GM23338 (cell line): Measurements from ENCODE around the gene CAMTA1. TPM values are rescaled to one million over a fixed set of nuclear protein-coding genes. Genes with fewer than 3 reads are reported as not detected.

Source experiments
- ATAC-seq: fragments of 200-7000 bp; cut with Tn5 transposase; 3 replicates; pipeline ENCODE4 v1.9.1; 2020
- DNase-seq: peaks from one replicate; pipeline ENCODE4 v3.0.0-alpha.2; 2015; ENCODE audit warnings: low spot score
- H2AFZ ChIP-seq: fragments of 200-600 bp; sonication (generic); 2 replicates; pipeline ENCODE4 v1.8.0; 2016; ENCODE audit warnings: antibody characterized with exemption, mild to moderate bottlenecking, moderate library complexity
- H3F3A ChIP-seq: fragments of 200-600 bp; sonication (generic); replicated peaks from 2 replicates; pipeline ENCODE4 v1.8.0; 2017; ENCODE audit warnings: antibody characterized with exemption, mixed run types, low read depth
- H3K27ac ChIP-seq: fragments of 200-600 bp; sonication (generic); 2 replicates; pipeline ENCODE4 v1.6.1; 2016; ENCODE audit warnings: low read depth
- H3K27me3 ChIP-seq: fragments of 200-600 bp; sonication (generic); 2 replicates; pipeline ENCODE4 v1.8.0; 2016; ENCODE audit warnings: mild to moderate bottlenecking, mixed run types, moderate library complexity; ENCODE audit not compliant: insufficient read depth
- H3K36me3 ChIP-seq: fragments of 200-600 bp; sonication (generic); 2 replicates; pipeline ENCODE4 v1.8.0; 2016; ENCODE audit warnings: mild to moderate bottlenecking; ENCODE audit not compliant: insufficient read depth
- H3K4me1 ChIP-seq: fragments of 200-600 bp; sonication (generic); 2 replicates; pipeline ENCODE4 v1.8.0; 2016; ENCODE audit warnings: mild to moderate bottlenecking, moderate library complexity; ENCODE audit not compliant: insufficient read depth
- H3K4me2 ChIP-seq: fragments of 200-600 bp; sonication (generic); 2 replicates; pipeline ENCODE4 v1.7.1; 2017; ENCODE audit warnings: mixed run types
- H3K4me3 ChIP-seq: fragments of 200-600 bp; sonication (generic); 2 replicates; pipeline ENCODE4 v1.6.1; 2016; ENCODE audit warnings: mixed run types
- H3K79me2 ChIP-seq: fragments of 200-600 bp; sonication (generic); replicated peaks from 2 replicates; pipeline ENCODE4 v1.8.0; 2017; ENCODE audit warnings: mild to moderate bottlenecking; ENCODE audit not compliant: insufficient read depth
- H3K9me2 ChIP-seq: fragments of 200-600 bp; sonication (generic); 2 replicates; pipeline ENCODE4 v1.8.0; 2017; ENCODE audit not compliant: insufficient read depth
- H4K20me1 ChIP-seq: fragments of 200-600 bp; sonication (generic); replicated peaks from 2 replicates; pipeline ENCODE4 v1.8.0; 2017; ENCODE audit warnings: mild to moderate bottlenecking; ENCODE audit not compliant: insufficient read depth
- H3K27ac Mint-ChIP-seq: 2 replicates; pipeline ENCODE4 v1.8.0; 2020; ENCODE audit warnings: inconsistent platforms, mild to moderate bottlenecking, moderate library complexity, mixed read lengths
- H3K27me3 Mint-ChIP-seq: 3 replicates; pipeline ENCODE4 v1.8.0; 2022; ENCODE audit warnings: low read depth, mild to moderate bottlenecking, moderate library complexity, mixed read lengths, inconsistent platforms; ENCODE audit not compliant: insufficient read depth, poor library complexity
- H3K36me3 Mint-ChIP-seq: 3 replicates; pipeline ENCODE4 v1.8.0; 2021; ENCODE audit warnings: low read depth, mild to moderate bottlenecking, inconsistent platforms, moderate library complexity, mixed read lengths
- H3K4me1 Mint-ChIP-seq: 3 replicates; pipeline ENCODE4 v1.8.0; 2020; ENCODE audit warnings: mild to moderate bottlenecking, inconsistent platforms, mixed read lengths
- H3K4me3 Mint-ChIP-seq: 3 replicates; pipeline ENCODE4 v1.8.0; 2021; ENCODE audit warnings: moderate library complexity, mild to moderate bottlenecking, inconsistent platforms, mixed read lengths
- H3K9me3 Mint-ChIP-seq: 3 replicates; pipeline ENCODE4 v1.8.0; 2020; ENCODE audit warnings: moderate library complexity, mild to moderate bottlenecking, inconsistent platforms, mixed read lengths
- CREB1 ChIP-seq: fragments of 250-450 bp; sonication (Bioruptor Pico); IDR thresholded peaks from 2 replicates; pipeline ENCODE4 v1.5.0; 2020; ENCODE audit warnings: low read depth, mild to moderate bottlenecking, moderate library complexity
- EZH2 ChIP-seq: fragments of 200-600 bp; sonication (generic); IDR thresholded peaks from one replicate; pipeline ENCODE4 v1.8.0; 2017; ENCODE audit warnings: antibody characterized with exemption, mild to moderate bottlenecking, low read depth; ENCODE audit not compliant: unreplicated experiment
- EZH2phosphoT487 ChIP-seq: fragments of 200-600 bp; sonication (generic); IDR thresholded peaks from one replicate; pipeline ENCODE4 v1.8.1; 2018; ENCODE audit warnings: antibody characterized with exemption; ENCODE audit not compliant: unreplicated experiment
- STAT1 ChIP-seq: IDR thresholded peaks from one replicate; pipeline ENCODE4 v1.6.1; 2016; ENCODE audit warnings: antibody characterized with exemption; ENCODE audit not compliant: unreplicated experiment
- ZNF114 ChIP-seq: fragments of 250-450 bp; sonication (Bioruptor Pico); IDR thresholded peaks from 2 replicates; pipeline ENCODE4 v1.5.0; 2020; ENCODE audit warnings: mild to moderate bottlenecking, moderate library complexity
- polyA plus RNA-seq: library from polyadenylated mRNA; unstranded; fragments of >200 nt; fragmentation: Nextera tagmentation; extraction: Ambion mirVana; gene quantifications from 2 replicates; pipeline ENCODE4 v1.2.1, GENCODE V29; 2016
- total RNA-seq: library from RNA; depleted of rRNA; stranded (reverse); fragments of >200 nt; shearing (Covaris generic); gene quantifications from 2 replicates; pipeline ENCODE4 v1.2.3, GENCODE V29; 2014
- TF ChIP-seq, protein P1 (sequence below): fragments of 250-450 bp; sonication (Bioruptor Pico); IDR thresholded peaks from 2 replicates; pipeline ENCODE4 v1.5.0; 2020; ENCODE audit warnings: mild to moderate bottlenecking, moderate library complexity
- TF ChIP-seq, protein P2 (sequence below), 2 experiments: fragments of 200-600 bp in 1 of 2; sonication (generic) in 1 of 2; conservative IDR thresholded peaks; 2 replicates each; pipeline versions ENCODE4 v1.5.1 to v1.6.1; 2016 to 2017; ENCODE audit warnings: antibody characterized with exemption in 2 of 2, low read depth in 2 of 2, mild to moderate bottlenecking in 2 of 2, moderate library complexity in 1 of 2

The CAMTA1 gene
- total and polyA plus RNA-seq, 2 experiments from 2014 or later = 115 to 519 TPM

DNA sequence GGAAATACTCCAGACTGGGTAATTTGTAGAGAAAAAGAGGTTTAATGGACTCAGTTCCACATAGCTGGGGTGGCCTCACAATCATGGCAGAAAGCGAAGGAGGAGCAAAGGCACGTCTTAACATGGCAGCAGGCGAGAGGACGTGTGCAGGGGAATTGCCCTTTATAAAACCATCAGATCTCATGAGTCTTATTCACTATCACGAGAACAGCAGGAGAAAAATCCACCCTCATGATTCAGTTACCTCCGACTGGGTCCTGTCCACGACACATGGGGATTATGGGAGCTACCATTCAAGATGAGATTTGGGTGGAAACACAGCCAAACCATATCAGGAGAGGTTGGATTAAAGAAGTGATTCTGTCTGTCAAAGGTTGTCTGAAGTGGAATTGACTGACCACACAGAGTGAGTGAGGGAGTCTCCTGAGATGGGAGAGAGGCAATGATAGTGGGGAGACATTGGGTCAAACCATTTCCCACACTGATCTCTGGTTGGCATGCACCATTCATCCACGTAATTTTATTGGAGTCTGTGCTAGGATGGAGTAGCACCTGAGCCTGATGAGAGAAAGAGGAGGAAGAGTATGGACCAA is 927.6 kb downstream of the CAMTA1 start (continued):
- TF ChIP-seq, protein P1, sequence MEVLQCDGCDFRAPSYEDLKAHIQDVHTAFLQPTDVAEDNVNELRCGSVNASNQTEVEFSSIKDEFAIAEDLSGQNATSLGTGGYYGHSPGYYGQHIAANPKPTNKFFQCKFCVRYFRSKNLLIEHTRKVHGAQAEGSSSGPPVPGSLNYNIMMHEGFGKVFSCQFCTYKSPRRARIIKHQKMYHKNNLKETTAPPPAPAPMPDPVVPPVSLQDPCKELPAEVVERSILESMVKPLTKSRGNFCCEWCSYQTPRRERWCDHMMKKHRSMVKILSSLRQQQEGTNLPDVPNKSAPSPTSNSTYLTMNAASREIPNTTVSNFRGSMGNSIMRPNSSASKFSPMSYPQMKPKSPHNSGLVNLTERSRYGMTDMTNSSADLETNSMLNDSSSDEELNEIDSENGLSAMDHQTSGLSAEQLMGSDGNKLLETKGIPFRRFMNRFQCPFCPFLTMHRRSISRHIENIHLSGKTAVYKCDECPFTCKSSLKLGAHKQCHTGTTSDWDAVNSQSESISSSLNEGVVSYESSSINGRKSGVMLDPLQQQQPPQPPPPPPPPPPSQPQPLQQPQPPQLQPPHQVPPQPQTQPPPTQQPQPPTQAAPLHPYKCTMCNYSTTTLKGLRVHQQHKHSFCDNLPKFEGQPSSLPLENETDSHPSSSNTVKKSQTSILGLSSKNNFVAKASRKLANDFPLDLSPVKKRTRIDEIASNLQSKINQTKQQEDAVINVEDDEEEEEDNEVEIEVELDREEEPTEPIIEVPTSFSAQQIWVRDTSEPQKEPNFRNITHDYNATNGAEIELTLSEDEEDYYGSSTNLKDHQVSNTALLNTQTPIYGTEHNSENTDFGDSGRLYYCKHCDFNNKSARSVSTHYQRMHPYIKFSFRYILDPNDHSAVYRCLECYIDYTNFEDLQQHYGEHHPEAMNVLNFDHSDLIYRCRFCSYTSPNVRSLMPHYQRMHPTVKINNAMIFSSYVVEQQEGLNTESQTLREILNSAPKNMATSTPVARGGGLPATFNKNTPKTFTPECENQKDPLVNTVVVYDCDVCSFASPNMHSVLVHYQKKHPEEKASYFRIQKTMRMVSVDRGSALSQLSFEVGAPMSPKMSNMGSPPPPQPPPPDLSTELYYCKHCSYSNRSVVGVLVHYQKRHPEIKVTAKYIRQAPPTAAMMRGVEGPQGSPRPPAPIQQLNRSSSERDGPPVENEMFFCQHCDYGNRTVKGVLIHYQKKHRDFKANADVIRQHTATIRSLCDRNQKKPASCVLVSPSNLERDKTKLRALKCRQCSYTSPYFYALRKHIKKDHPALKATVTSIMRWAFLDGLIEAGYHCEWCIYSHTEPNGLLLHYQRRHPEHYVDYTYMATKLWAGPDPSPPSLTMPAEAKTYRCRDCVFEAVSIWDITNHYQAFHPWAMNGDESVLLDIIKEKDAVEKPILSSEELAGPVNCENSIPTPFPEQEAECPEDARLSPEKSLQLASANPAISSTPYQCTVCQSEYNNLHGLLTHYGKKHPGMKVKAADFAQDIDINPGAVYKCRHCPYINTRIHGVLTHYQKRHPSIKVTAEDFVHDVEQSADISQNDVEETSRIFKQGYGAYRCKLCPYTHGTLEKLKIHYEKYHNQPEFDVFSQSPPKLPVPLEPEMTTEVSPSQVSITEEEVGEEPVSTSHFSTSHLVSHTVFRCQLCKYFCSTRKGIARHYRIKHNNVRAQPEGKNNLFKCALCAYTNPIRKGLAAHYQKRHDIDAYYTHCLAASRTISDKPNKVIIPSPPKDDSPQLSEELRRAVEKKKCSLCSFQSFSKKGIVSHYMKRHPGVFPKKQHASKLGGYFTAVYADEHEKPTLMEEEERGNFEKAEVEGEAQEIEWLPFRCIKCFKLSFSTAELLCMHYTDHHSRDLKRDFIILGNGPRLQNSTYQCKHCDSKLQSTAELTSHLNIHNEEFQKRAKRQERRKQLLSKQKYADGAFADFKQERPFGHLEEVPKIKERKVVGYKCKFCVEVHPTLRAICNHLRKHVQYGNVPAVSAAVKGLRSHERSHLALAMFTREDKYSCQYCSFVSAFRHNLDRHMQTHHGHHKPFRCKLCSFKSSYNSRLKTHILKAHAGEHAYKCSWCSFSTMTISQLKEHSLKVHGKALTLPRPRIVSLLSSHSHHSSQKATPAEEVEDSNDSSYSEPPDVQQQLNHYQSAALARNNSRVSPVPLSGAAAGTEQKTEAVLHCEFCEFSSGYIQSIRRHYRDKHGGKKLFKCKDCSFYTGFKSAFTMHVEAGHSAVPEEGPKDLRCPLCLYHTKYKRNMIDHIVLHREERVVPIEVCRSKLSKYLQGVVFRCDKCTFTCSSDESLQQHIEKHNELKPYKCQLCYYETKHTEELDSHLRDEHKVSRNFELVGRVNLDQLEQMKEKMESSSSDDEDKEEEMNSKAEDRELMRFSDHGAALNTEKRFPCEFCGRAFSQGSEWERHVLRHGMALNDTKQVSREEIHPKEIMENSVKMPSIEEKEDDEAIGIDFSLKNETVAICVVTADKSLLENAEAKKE = no peak
- no peak for TF ChIP-seq EZH2

DNA sequence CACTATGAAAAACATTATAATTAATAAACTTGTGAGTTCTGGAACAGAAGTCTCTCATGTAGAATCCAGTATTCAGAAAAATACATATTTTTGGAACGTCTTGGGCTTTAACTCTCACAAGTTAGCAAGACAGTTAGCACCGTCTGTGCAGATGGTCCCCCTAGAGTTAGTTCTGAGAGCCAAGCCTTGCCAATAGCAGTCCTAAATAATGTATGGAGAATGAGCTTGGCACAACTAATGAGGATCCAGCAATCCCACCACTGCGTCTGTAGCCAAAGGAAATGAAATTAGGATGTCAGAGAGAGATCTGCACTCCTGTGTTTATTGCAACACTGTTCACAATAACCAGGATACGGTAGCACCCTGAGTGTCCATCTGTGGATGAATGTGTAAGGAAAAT is 931.3 kb downstream of the CAMTA1 start:
- Histone ChIP-seq H3K4me3 (no peak overlapping the region), H3K79me2 (no peaks in the 10 kb centered on the region), H3K27ac (no peak overlapping the region), H3K9me2 (no peaks in the 10 kb centered on the region), H3K27me3 (no peaks in the 10 kb centered on the region), H3K36me3 (no peaks in the 10 kb centered on the region), H4K20me1 (no peaks in the 10 kb centered on the region; the same call in 1 of the 2 replicates), H3K4me2 (no peak overlapping the region), H2AFZ (no peak overlapping the region), H3K4me1 (no peaks in the 10 kb centered on the region), H3F3A (no peaks in the 10 kb centered on the region)
- DNase-seq = no peak
- H3K27me3 Mint-ChIP-seq = peaks cover 3% of the 10 kb centered on the region
- peaks cover 6% of the 10 kb centered on the region for H3K4me1 Mint-ChIP-seq
- no peaks in the 10 kb centered on the region for H3K9me3 Mint-ChIP-seq
- H3K27ac Mint-ChIP-seq = no peak overlapping the region
- no peak for ATAC-seq
- H3K36me3 Mint-ChIP-seq = no peaks in the 10 kb centered on the region
- no peak overlapping the region for H3K4me3 Mint-ChIP-seq
- TF ChIP-seq EZH2 = no peak
- TF ChIP-seq, protein P1 = no peak
- TF ChIP-seq EZH2phosphoT487 = no peak
- TF ChIP-seq ZNF114 (CRISPR knock-in tag) = no peak
- TF ChIP-seq, protein P2, sequence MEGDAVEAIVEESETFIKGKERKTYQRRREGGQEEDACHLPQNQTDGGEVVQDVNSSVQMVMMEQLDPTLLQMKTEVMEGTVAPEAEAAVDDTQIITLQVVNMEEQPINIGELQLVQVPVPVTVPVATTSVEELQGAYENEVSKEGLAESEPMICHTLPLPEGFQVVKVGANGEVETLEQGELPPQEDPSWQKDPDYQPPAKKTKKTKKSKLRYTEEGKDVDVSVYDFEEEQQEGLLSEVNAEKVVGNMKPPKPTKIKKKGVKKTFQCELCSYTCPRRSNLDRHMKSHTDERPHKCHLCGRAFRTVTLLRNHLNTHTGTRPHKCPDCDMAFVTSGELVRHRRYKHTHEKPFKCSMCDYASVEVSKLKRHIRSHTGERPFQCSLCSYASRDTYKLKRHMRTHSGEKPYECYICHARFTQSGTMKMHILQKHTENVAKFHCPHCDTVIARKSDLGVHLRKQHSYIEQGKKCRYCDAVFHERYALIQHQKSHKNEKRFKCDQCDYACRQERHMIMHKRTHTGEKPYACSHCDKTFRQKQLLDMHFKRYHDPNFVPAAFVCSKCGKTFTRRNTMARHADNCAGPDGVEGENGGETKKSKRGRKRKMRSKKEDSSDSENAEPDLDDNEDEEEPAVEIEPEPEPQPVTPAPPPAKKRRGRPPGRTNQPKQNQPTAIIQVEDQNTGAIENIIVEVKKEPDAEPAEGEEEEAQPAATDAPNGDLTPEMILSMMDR (conservative IDR thresholded peaks at IDR 0.05; ENCODE audit: low read depth in 2 of 2) = no peak
- no peak for TF ChIP-seq STAT1
- TF ChIP-seq CREB1 = no peak
